Mesodermal cell (in vitro differentiated cells): ENCODE measurements around the gene ABCA4.
A peak's percentile ranks its signal among the peaks of the same experiment; 100 is the strongest.

Experiments used
- H3K27ac ChIP-seq: 2 replicates; pipeline ENCODE4 v1.7.0; 2013; ENCODE audit warnings: mild to moderate bottlenecking, low read depth, low read length, moderate library complexity; ENCODE audit not compliant: severe bottlenecking
- H3K36me3 ChIP-seq: 2 replicates; pipeline ENCODE4 v1.7.1; 2013; ENCODE audit warnings: mild to moderate bottlenecking, low read length, moderate library complexity; ENCODE audit not compliant: control insufficient read depth, insufficient read depth
- H3K4me1 ChIP-seq: one replicate; pipeline ENCODE4 v1.7.1; 2013; ENCODE audit warnings: mild to moderate bottlenecking, low read length; ENCODE audit not compliant: insufficient read depth, control insufficient read depth, poor library complexity, severe bottlenecking
- H3K4me3 ChIP-seq: 2 replicates; pipeline ENCODE4 v1.7.0; 2013; ENCODE audit warnings: low read length, control low read depth, mild to moderate bottlenecking; ENCODE audit not compliant: insufficient read depth, poor library complexity, severe bottlenecking; ENCODE audit errors: extremely low read depth
- H3K9me3 ChIP-seq: 2 replicates; pipeline ENCODE4 v1.7.1; 2013; ENCODE audit warnings: mild to moderate bottlenecking, low read length, moderate library complexity; ENCODE audit not compliant: control insufficient read depth
- WGBS, 2 experiments: methylation state at CpG; one replicate each; pipeline ENCODE4 v1.1.5; 2013; ENCODE audit warnings: missing lambda C conversion rate in 2 of 2; ENCODE audit not compliant: insufficient coverage in 2 of 2; 5-methylcytosine and 5-hydroxymethylcytosine counted together

ABCA4 gene

GRCh38 chr1:93989601-93990000, 131.3 kb downstream of the ABCA4 start:
- Histone ChIP-seq H3K27ac (no peak overlapping the region), H3K36me3 (no peaks in the 10 kb centered on the region), H3K4me3 (no peak overlapping the region), H3K9me3 (no peaks in the 10 kb centered on the region), H3K4me1 (peaks cover 12% of the 10 kb centered on the region)
- WGBS, 2 experiments, result 100% methylated on average over 1 to 3 of the region's 5 CpGs

GRCh38 chr1:93988634-93989350, 132.2 kb downstream of the ABCA4 start:
- Histone ChIP-seq H3K4me3 (no peak overlapping the region), H3K36me3 (no peaks in the 10 kb centered on the region), H3K4me1 (peaks cover 10% of the 10 kb centered on the region), H3K9me3 (no peaks in the 10 kb centered on the region), H3K27ac (no peak overlapping the region)
- 76 to 100% methylated on average over 2 to 3 of the region's 3 CpGs for WGBS, 2 experiments

DNA sequence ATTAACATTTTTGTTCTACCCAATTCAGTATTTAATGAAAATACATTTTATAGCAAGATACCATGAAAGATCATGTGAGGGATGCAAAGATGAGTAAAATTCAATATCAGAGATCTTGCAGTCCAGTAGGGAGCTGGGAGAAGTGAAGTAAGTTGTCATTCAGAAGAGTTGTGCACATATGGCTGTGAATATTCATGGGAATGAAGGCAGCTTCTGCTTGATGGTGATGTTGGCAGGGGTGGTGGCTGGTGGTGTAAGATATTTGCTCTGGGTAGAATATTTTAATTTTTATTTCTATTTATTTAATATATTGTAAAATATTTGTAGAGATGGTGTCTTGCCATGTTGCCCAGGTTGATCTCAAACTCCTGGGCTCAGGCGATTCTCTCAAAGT, 139.7 kb downstream of the ABCA4 start:
- no peak overlapping the region for H3K4me3 ChIP-seq
- WGBS, 2 experiments, result no CpG with 5 or more reads among the region's 1 CpG
- peaks cover 31% of the 10 kb centered on the region for H3K4me1 ChIP-seq
- no peaks in the 10 kb centered on the region for H3K9me3 ChIP-seq
- no peak overlapping the region for H3K27ac ChIP-seq
- no peaks in the 10 kb centered on the region for H3K36me3 ChIP-seq

DNA sequence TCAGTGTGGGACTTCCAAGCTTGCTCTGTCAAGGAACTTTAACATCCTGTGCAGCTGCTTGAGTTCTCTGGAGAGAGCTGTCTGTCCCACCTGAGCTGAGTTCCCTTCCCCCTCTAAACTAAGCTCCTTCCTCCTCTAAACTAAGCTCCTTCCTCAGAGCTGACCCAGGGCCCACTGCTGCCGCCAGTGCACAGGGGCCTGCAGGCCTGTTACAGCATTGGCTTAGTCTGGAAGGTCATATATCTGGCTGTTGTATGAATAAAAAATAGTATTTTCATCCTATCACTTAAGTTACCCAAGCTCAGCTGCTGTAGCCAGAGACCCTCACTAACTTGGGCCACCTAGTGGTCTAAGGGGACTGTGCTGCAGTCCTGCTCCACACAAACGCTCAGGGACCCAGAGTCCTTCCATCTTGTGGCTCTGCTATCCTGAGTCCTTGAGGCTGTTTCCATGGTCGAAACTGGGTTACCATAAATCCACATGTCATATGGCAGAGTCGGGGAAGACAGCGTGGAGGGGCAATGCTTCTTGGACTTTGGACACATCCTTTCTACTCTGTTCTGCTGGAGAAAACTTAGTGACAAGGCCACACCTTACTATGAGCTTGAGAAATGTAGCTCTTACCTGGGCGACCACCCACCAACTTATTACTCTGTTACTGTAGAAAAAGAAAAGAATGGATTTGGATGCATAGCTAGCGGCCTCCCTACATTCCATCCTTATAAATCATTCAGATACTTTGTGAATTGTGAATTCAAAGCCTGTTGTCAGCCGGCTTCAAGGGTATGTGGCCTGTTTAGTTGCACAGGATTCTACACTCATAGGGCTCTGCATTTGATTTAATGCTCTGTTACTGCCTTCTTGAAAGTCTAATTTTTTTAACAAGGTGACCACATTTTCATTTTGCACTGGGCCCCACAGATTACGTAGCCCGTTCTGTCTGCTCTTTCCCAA, 140.4 kb downstream of the ABCA4 start:
- WGBS, 2 experiments, result 91 to 94% methylated on average over 3 to 5 of the region's 10 CpGs
- Histone ChIP-seq H3K4me3 (no peak overlapping the region), H3K9me3 (no peaks in the 10 kb centered on the region), H3K4me1 (peaks cover 37% of the 10 kb centered on the region), H3K27ac (peak overlapping the region; percentile 44), H3K36me3 (no peaks in the 10 kb centered on the region)

GRCh38 chr1:93979718-93980319, 141.1 kb downstream of the ABCA4 start:
- Histone ChIP-seq H3K27ac (peak overlapping the region; percentile 44), H3K4me1 (peaks cover 37% of the 10 kb centered on the region), H3K9me3 (no peaks in the 10 kb centered on the region), H3K4me3 (no peak overlapping the region), H3K36me3 (no peaks in the 10 kb centered on the region)
- 100% methylated on average over 1 to 3 of the region's 4 CpGs for WGBS, 2 experiments

- 90 to 91% methylated on average over 7 of the region's 7 CpGs for WGBS, 2 experiments
- H3K36me3 ChIP-seq, result no peaks in the 10 kb centered on the region
- peaks cover 37% of the 10 kb centered on the region for H3K4me1 ChIP-seq
- H3K27ac ChIP-seq, result no peak overlapping the region
- no peak overlapping the region for H3K4me3 ChIP-seq
- H3K9me3 ChIP-seq, result no peaks in the 10 kb centered on the region
Measured at GRCh38 chr1:93979040-93979717, 141.8 kb downstream of the ABCA4 start.

- no peak overlapping the region for H3K4me3 ChIP-seq
- 100% methylated on average over 1 of the region's 1 CpG; no CpG with 5 or more reads in 1 of the 2 experiments for WGBS, 2 experiments
- H3K27ac ChIP-seq, result no peak overlapping the region
- H3K9me3 ChIP-seq, result no peaks in the 10 kb centered on the region
- H3K4me1 ChIP-seq, result peaks cover 37% of the 10 kb centered on the region
- H3K36me3 ChIP-seq, result no peaks in the 10 kb centered on the region
Measured at GRCh38 chr1:93977598-93977945, 143.4 kb downstream of the ABCA4 start.

DNA sequence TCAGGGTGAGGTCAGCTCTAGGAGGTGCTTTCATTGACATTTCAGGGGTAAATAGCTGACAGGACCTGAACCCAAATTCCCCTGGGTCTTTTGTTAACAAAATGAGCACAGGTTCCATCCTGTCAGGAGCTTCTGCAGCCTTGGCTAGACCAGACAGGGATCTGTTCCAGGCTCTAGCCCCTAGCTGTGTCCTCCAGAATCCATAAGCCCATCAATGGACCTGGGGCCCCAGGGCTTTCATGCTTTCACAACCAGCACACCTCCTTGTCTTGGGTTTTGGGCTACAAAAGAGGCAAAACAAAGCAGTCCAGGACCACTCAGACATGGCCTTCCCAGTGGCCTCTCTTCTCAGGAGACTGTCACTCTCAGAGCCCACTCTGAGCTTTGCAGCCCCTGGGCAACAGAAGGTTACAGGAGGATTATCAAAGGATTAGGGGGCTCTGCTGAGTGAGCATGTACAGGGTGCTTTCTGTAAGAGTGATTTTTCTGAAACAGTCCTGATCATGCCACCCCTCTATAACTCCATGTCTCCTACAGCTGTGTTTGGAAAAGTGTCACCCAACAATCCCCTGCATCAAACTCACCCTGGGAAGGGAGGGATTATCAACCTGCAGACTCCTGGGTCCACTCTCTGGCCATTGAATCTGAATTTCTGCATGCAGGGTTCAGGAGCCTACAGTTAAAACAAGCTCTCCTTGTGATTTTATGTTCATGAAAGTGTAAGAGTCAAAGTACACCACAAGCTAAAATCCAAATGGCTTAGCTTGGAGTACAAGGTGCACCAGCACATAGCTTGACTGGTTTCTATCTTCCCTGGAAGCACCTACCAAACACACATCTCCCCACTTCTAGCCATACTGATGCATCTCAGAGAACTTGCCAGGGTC, 144.0 kb downstream of the ABCA4 start:
- no peaks in the 10 kb centered on the region for H3K9me3 ChIP-seq
- no peaks in the 10 kb centered on the region for H3K36me3 ChIP-seq
- H3K27ac ChIP-seq, result no peak overlapping the region
- no peak overlapping the region for H3K4me3 ChIP-seq
- H3K4me1 ChIP-seq, result peaks cover 37% of the 10 kb centered on the region

DNA sequence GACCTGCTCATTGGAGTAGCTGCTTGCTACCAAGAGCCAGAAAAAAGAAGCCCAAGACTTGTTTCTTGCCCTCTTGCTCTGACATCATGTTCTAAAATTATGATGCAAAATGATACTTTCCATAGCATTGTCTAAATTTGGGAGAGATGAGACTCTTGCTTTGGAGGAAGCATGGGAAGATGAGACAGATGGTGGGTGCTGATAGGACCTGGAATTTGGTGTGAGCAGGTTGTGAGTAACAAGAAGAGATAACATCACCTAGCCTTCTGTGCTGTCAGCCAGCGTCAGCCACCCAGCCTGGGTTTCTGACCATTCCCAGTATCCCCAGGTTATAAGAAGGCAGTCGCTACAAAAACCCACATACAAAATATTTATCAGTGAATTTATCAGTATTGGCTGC, 144.7 kb downstream of the ABCA4 start:
- Histone ChIP-seq H3K4me3 (no peak overlapping the region), H3K36me3 (no peaks in the 10 kb centered on the region), H3K4me1 (peaks cover 37% of the 10 kb centered on the region), H3K27ac (no peak overlapping the region), H3K9me3 (no peaks in the 10 kb centered on the region)
- no CpG with 5 or more reads among the region's 2 CpGs for WGBS, 2 experiments

- Histone ChIP-seq H3K4me3 (no peak overlapping the region), H3K27ac (no peak overlapping the region), H3K36me3 (no peaks in the 10 kb centered on the region), H3K4me1 (peaks cover 20% of the 10 kb centered on the region), H3K9me3 (no peaks in the 10 kb centered on the region)
- WGBS, 2 experiments, result no CpG with 5 or more reads among the region's 2 CpGs
Measured at GRCh38 chr1:93972341-93972740, 148.6 kb downstream of the ABCA4 start.
